K562 (cell line): ENCODE data around the gene PRKCE. TPM values are rescaled to one million over a fixed set of nuclear protein-coding genes. Genes with fewer than 3 reads are reported as not detected.
A peak's percentile ranks its signal among the peaks of the same experiment; 100 is the strongest.

Experiments
- CBX8 ChIP-seq: fragments of 200-600 bp; sonication (generic); IDR thresholded peaks from 2 replicates; pipeline ENCODE4 v1.6.1; 2012; ENCODE audit warnings: borderline replicate concordance, mixed run types, low read depth, mild to moderate bottlenecking, moderate library complexity, mixed read lengths, low read length, control low read depth, inconsistent platforms; ENCODE audit not compliant: poor library complexity, severe bottlenecking; ENCODE audit errors: extremely low read depth
- CREB5 ChIP-seq: fragments of 250-450 bp; sonication (Bioruptor Pico); IDR thresholded peaks from 2 replicates; pipeline ENCODE4 v1.5.0; 2020; ENCODE audit warnings: mild to moderate bottlenecking
- ETS1 ChIP-seq: conservative IDR thresholded peaks from 2 replicates; pipeline ENCODE4 v1.6.1; 2011; ENCODE audit warnings: low read depth, mild to moderate bottlenecking, low read length; ENCODE audit not compliant: control insufficient read depth
- GABPB2 ChIP-seq: fragments of 250-450 bp; sonication (Bioruptor Pico); conservative IDR thresholded peaks from 2 replicates; pipeline ENCODE4 v1.5.1; 2021; ENCODE audit warnings: mild to moderate bottlenecking
- LEF1 ChIP-seq: fragments of 450-650 bp; IDR thresholded peaks from 2 replicates; pipeline ENCODE4 v1.6.1; 2016; ENCODE audit warnings: mild to moderate bottlenecking
- MCM5 ChIP-seq: fragments of 450-650 bp; IDR thresholded peaks from 2 replicates; pipeline ENCODE4 v1.6.1; 2016; ENCODE audit warnings: low read depth
- MGA ChIP-seq: fragments of 450-650 bp; IDR thresholded peaks from 2 replicates; pipeline ENCODE4 v1.6.1; 2016; ENCODE audit warnings: mild to moderate bottlenecking, moderate library complexity
- RNF219 ChIP-seq: fragments of 250-450 bp; sonication (Bioruptor Pico); IDR thresholded peaks from 2 replicates; pipeline ENCODE4 v1.5.0; 2022; ENCODE audit warnings: mild to moderate bottlenecking
- SAFB ChIP-seq: fragments of 200-400 bp; formaldehyde crosslinking; IDR thresholded peaks from 2 replicates; pipeline ENCODE4 v1.6.1; 2017; ENCODE audit warnings: low read depth, low read length, borderline replicate concordance
- ZBTB26 ChIP-seq: fragments of 450-650 bp; formaldehyde crosslinking; IDR thresholded peaks from 2 replicates; pipeline ENCODE4 v1.4.0; 2022; ENCODE audit warnings: missing genetic modification characterization
- polyA plus RNA-seq, 8 experiments: library from polyadenylated mRNA; depleted of rRNA in 4 of 8; stranded (reverse) in 5 of 8; unstranded in 3 of 8; fragments of >200 nt; fragmentation: Nextera tagmentation in 2 of 8; fragmentation: Illumina TruSeq in 1 of 8; extraction: Ambion mirVana in 2 of 8; extraction: Trizol in 1 of 8; gene quantifications; 2 replicates each; pipeline versions ENCODE4 v1.2.1 to v1.2.3, GENCODE V29; 2011 to 2014; ENCODE audit warnings: inconsistent platforms in 1 of 8, missing spikeins in 1 of 8
- total RNA-seq, 7 experiments: library from RNA; depleted of rRNA in 6 of 7; stranded (reverse); fragments of >200 nt in 6 of 7; fragmentation: Illumina TruSeq in 2 of 7; extraction: Trizol in 2 of 7; gene quantifications; 2 replicates each; pipeline versions ENCODE4 v1.2.1 to v1.2.3, GENCODE V29; 2011 to 2021; ENCODE audit warnings: low replicate concordance in 1 of 7

The PRKCE gene
- total and polyA plus RNA-seq, 9 of the 15 experiments (the other 6 are each of a cell fraction or from before 2014, with no cell fraction given), result 0.06 to 1.0 (median 0.22) TPM; not detected in 1

- no peak for TF ChIP-seq SAFB
- no peak for TF ChIP-seq GABPB2
- TF ChIP-seq LEF1, result no peak
- TF ChIP-seq ZBTB26 (CRISPR knock-in tag), result 0 out of 2 replicates have a peak, but pooled peaks have one; percentile 48
- TF ChIP-seq CBX8, result no peak
- TF ChIP-seq MCM5, result no peak
- peak; percentile 44 for TF ChIP-seq MGA
- no peak for TF ChIP-seq CREB5 (CRISPR knock-in tag)
- no peak for TF ChIP-seq RNF219 (CRISPR knock-in tag)
- no peak for TF ChIP-seq ETS1
Observed at GRCh38 chr2:46202987-46203386, 551.5 kb downstream of the PRKCE start (continued).
